IMR-90 (cell line): ENCODE measurements around the gene ARL5C. TPM values are rescaled to one million over a fixed set of nuclear protein-coding genes. Genes with fewer than 3 reads are reported as not detected.

Source experiments
- ATAC-seq: fragments of 200-7000 bp; cut with Tn5 transposase; 2 replicates; pipeline ENCODE4 v1.9.1; 2020; ENCODE audit warnings: low read depth, mild to moderate bottlenecking, moderate library complexity
- BruUV-seq: library from RNA; stranded (reverse); fragments of 400-500 nt; replicated peaks from 2 replicates; lab custom pipeline; 2021; lab: Mats Ljungman, UMichigan
- CTCF ChIA-PET: fragments of 300-600 bp; formaldehyde crosslinking; extraction: SDS; loops from one replicate; lab custom pipeline; 2021; ENCODE audit warnings: antibody characterized with exemption; lab: Yijun Ruan, JAX
- POLR2A ChIA-PET: fragments of 300-600 bp; sonication (Branson Sonifier 250); formaldehyde crosslinking; loops from one replicate; lab custom pipeline; 2022; ENCODE audit warnings: antibody characterized with exemption; ENCODE audit not compliant: unreplicated experiment; lab: Charles Lee
- DNase-seq: peaks from one replicate; pipeline ENCODE4 v3.0.0; 2013
- H2AFZ ChIP-seq: replicated peaks from 2 replicates; pipeline ENCODE3; 2013; ENCODE audit warnings: low read length, mild to moderate bottlenecking; ENCODE audit not compliant: poor library complexity
- H2AK5ac ChIP-seq: 2 replicates; pipeline ENCODE4 v1.6.1; 2013; ENCODE audit warnings: low read depth, low read length, inconsistent platforms
- H2AK9ac ChIP-seq: replicated peaks from 2 replicates; pipeline ENCODE3; 2013; ENCODE audit warnings: mild to moderate bottlenecking, low read depth, low read length, moderate library complexity; ENCODE audit not compliant: poor library complexity
- H2BK120ac ChIP-seq: 2 replicates; pipeline ENCODE4 v1.6.1; 2013; ENCODE audit warnings: low read depth, low read length, inconsistent platforms
- H2BK15ac ChIP-seq: 3 replicates; pipeline ENCODE4 v1.6.1; 2013; ENCODE audit warnings: low read depth, low read length, inconsistent platforms
- H2BK20ac ChIP-seq: 2 replicates; pipeline ENCODE4 v1.6.1; 2013; ENCODE audit warnings: low read depth, mild to moderate bottlenecking, inconsistent platforms, low read length, moderate library complexity
- H2BK5ac ChIP-seq: 2 replicates; pipeline ENCODE4 v1.6.1; 2013; ENCODE audit warnings: mild to moderate bottlenecking, low read depth, low read length, inconsistent platforms; ENCODE audit not compliant: poor library complexity, severe bottlenecking
- H3K14ac ChIP-seq: replicated peaks from 2 replicates; pipeline ENCODE4 v1.6.1; 2013; ENCODE audit warnings: low read depth, low read length, inconsistent platforms
- H3K18ac ChIP-seq: 2 replicates; pipeline ENCODE4 v1.6.1; 2013; ENCODE audit warnings: low read depth, low read length, control low read depth
- H3K23ac ChIP-seq: 2 replicates; pipeline ENCODE4 v1.6.1; 2013; ENCODE audit warnings: low read depth, low read length, inconsistent platforms
- H3K27ac ChIP-seq: 2 replicates; pipeline ENCODE4 v1.5.1; 2013; ENCODE audit warnings: mild to moderate bottlenecking, control low read depth, low read length; ENCODE audit not compliant: insufficient read depth
- H3K27me3 ChIP-seq: 2 replicates; pipeline ENCODE4 v1.6.1; 2013; ENCODE audit warnings: low read length; ENCODE audit not compliant: control insufficient read depth, insufficient read depth
- H3K36me3 ChIP-seq: 2 replicates; pipeline ENCODE4 v1.6.1; 2013; ENCODE audit warnings: low read length, mixed read lengths; ENCODE audit not compliant: control insufficient read depth, insufficient read depth
- H3K4ac ChIP-seq: 2 replicates; pipeline ENCODE4 v1.6.1; 2013; ENCODE audit warnings: low read depth, low read length, inconsistent platforms
- H3K4me1 ChIP-seq: 2 replicates; pipeline ENCODE4 v1.6.1; 2013; ENCODE audit warnings: low read length, mixed read lengths; ENCODE audit not compliant: control insufficient read depth, insufficient read depth
- H3K4me2 ChIP-seq: 2 replicates; pipeline ENCODE4 v1.6.1; 2013; ENCODE audit warnings: low read depth, mild to moderate bottlenecking, control low read depth, low read length, moderate library complexity
- H3K4me3 ChIP-seq: 2 replicates; pipeline ENCODE4 v1.5.1; 2013; ENCODE audit warnings: low read depth, mild to moderate bottlenecking, control low read depth, low read length, moderate library complexity; ENCODE audit not compliant: insufficient read depth
- H3K56ac ChIP-seq: 2 replicates; pipeline ENCODE4 v1.6.1; 2013; ENCODE audit warnings: low read length, inconsistent platforms; ENCODE audit not compliant: insufficient read depth; ENCODE audit errors: extremely low read depth
- H3K79me1 ChIP-seq, 2 experiments: 2 replicates each; pipeline ENCODE4 v1.6.1; 2013; ENCODE audit warnings: low read length in 2 of 2, inconsistent platforms in 1 of 2, low read depth in 1 of 2
- H3K9ac ChIP-seq: 2 replicates; pipeline ENCODE4 v1.6.1; 2013; ENCODE audit warnings: low read depth, low read length, control low read depth
- H3K9me1 ChIP-seq: 2 replicates; pipeline ENCODE4 v1.6.1; 2013; ENCODE audit warnings: low read length, inconsistent platforms; ENCODE audit not compliant: insufficient read depth
- H3K9me3 ChIP-seq: 2 replicates; pipeline ENCODE4 v1.6.1; 2013; ENCODE audit warnings: low read length; ENCODE audit not compliant: control insufficient read depth, insufficient read depth
- H4K20me1 ChIP-seq: 2 replicates; pipeline ENCODE4 v1.6.1; 2013; ENCODE audit warnings: low read length, inconsistent platforms; ENCODE audit not compliant: insufficient read depth
- H4K5ac ChIP-seq: 2 replicates; pipeline ENCODE4 v1.6.1; 2013; ENCODE audit warnings: mild to moderate bottlenecking, low read depth, low read length, control low read depth
- H4K8ac ChIP-seq, 2 experiments: 2 replicates each; pipeline ENCODE4 v1.6.1; 2013; ENCODE audit warnings: low read depth in 2 of 2, low read length in 2 of 2, control low read depth in 1 of 2, inconsistent platforms in 1 of 2
- H4K91ac ChIP-seq: 2 replicates; pipeline ENCODE4 v1.6.1; 2013; ENCODE audit warnings: low read depth, low read length, inconsistent platforms; ENCODE audit not compliant: insufficient read depth
- CEBPB ChIP-seq: IDR thresholded peaks from 2 replicates; pipeline ENCODE4 v1.6.1; 2012; ENCODE audit warnings: low read depth, low read length, improper control_type of control experiment
- MAFK ChIP-seq: IDR thresholded peaks from 2 replicates; pipeline ENCODE4 v1.6.1; 2012; ENCODE audit warnings: low read depth, low read length, improper control_type of control experiment
- MAZ ChIP-seq: IDR thresholded peaks from 2 replicates; pipeline ENCODE4 v1.6.1; 2012; ENCODE audit warnings: low read depth, mild to moderate bottlenecking, low read length, improper control_type of control experiment, moderate library complexity, borderline replicate concordance
- NFE2L2 ChIP-seq: fragments of 150-350 bp; IDR thresholded peaks from 2 replicates; pipeline ENCODE4 v1.6.1; 2016; ENCODE audit warnings: low read depth, mild to moderate bottlenecking, low read length
- RCOR1 ChIP-seq: IDR thresholded peaks from 2 replicates; pipeline ENCODE4 v1.6.1; 2012; ENCODE audit warnings: mild to moderate bottlenecking, low read length, improper control_type of control experiment; ENCODE audit not compliant: insufficient replicate concordance
- RFX5 ChIP-seq: IDR thresholded peaks from 2 replicates; pipeline ENCODE4 v1.8.0; 2012; ENCODE audit warnings: low read depth, mild to moderate bottlenecking, low read length, moderate library complexity
- WGBS, 2 experiments: methylation state at CpG; one replicate each; pipeline versions ENCODE4 v1.1.5 to v1.1.7; 2013; ENCODE audit warnings: missing lambda C conversion rate in 2 of 2; ENCODE audit not compliant: insufficient read length in 1 of 2; ENCODE audit errors: extremely low coverage in 2 of 2; 5-methylcytosine and 5-hydroxymethylcytosine counted together
- dilution Hi-C: fragments of 300-500 bp; cut with HindIII; formaldehyde crosslinking; loops from one replicate; pipeline ENCODE4 v1.14.3; 2018; ENCODE audit warnings: low sequenced_read_pairs; ENCODE audit not compliant: unreplicated experiment
- in situ Hi-C: fragments of 300-500 bp; cut with MboI; formaldehyde crosslinking; loops from 3 replicates; pipeline ENCODE4 v1.14.3; 2019; ENCODE audit warnings: low sequenced_read_pairs, inconsistent platforms, mixed read lengths
- intact Hi-C: fragments of 100-400 bp; cut with micrococcal nuclease; formaldehyde crosslinking; loops from 2 replicates; pipeline ENCODE4 v1.10.0; 2022
- polyA plus RNA-seq, 3 experiments: library from polyadenylated mRNA; depleted of rRNA; stranded (reverse); fragments of >200 nt; gene quantifications; 2 replicates each; pipeline ENCODE4 v1.2.3, GENCODE V29; 2012; ENCODE audit warnings: low replicate concordance in 1 of 3
- total RNA-seq: library from RNA; depleted of rRNA; stranded (reverse); fragments of >200 nt; gene quantifications from 2 replicates; pipeline ENCODE4 v1.2.3, GENCODE V29; 2012
- TF ChIP-seq, protein P1 (sequence below): conservative IDR thresholded peaks from 2 replicates; pipeline ENCODE4 v1.5.1; 2012; ENCODE audit warnings: mild to moderate bottlenecking, low read depth, low read length, improper control_type of control experiment

Gene ARL5C
- total and polyA plus RNA-seq, 2 of the 4 experiments (the other 2 are of a cell fraction) = not detected

DNA sequence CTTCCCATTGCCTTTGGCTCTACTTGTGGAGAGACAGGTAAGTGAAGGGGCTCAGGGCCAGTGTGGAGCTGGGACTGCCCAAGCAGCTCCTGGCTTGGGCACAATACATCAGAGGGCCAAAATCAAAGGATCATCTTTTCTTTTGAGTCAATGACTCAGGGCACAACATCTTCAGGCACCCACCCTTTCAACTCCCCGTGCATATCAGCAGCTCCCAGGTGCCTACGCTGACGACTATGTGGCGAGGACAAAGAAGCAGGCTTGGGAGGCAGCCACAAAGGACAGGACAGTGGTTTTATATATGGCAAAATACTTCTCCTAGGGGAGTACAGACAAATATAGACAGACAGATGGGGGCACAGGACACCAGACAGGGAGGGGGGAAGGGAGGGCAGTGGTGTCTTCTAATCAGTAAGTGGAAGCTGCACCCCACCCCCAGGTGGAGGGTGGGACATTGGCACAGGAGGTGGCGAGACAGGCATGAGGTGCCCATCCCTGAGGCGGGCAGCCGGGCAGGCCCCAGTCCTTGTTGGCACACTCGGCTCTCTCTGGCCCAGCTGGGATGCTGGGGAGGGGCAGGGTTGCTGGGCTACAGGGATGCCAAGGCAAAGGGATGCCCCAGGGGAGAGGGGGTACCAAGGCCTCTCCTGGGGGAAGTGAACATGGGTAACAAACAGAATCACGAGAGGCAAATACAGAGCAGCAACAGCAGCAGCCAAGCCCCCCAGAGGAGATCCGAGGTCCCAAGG lies 7.7 kb upstream of the ARL5C start:
- Histone ChIP-seq H3K14ac (no peak overlapping the region), H3K9me3 (no peaks in the 10 kb centered on the region), H2BK20ac (no peak overlapping the region), H4K5ac (no peak overlapping the region), H3K4me3 (no peak overlapping the region), H2BK120ac (no peak overlapping the region), H3K79me1 (0 out of 4 replicates have a peak, but pooled peaks cover 0 to 2% of the 10 kb centered on the region in 2 experiments), H3K27ac (no peak overlapping the region), H4K8ac (no peak overlapping the region), H2BK15ac (no peak overlapping the region), H2AK5ac (no peak overlapping the region), H3K36me3 (peaks cover 20% of the 10 kb centered on the region), H2BK5ac (no peak overlapping the region), H3K27me3 (no peaks in the 10 kb centered on the region; the same call in 1 of the 2 replicates), H3K56ac (no peak overlapping the region), H3K23ac (no peak overlapping the region), H3K9me1 (peaks cover 10% of the 10 kb centered on the region; the same call in 1 of the 2 replicates), H4K91ac (no peak overlapping the region), H4K20me1 (peaks cover 10% of the 10 kb centered on the region), H2AFZ (no peak overlapping the region), H2AK9ac (peak overlapping the region; percentile 23), H3K18ac (no peak overlapping the region), H3K4me2 (no peak overlapping the region), H3K4me1 (no peaks in the 10 kb centered on the region), H3K4ac (no peak overlapping the region), H3K9ac (no peak overlapping the region)
- POLR2A ChIA-PET = no interaction called here
- ATAC-seq (no peak), DNase-seq (no peak)
- TF ChIP-seq MAZ (no peak), RFX5 (no peak), CEBPB (no peak), RCOR1 (no peak), NFE2L2 (no peak), MAFK (no peak)
- TF ChIP-seq, protein P1, sequence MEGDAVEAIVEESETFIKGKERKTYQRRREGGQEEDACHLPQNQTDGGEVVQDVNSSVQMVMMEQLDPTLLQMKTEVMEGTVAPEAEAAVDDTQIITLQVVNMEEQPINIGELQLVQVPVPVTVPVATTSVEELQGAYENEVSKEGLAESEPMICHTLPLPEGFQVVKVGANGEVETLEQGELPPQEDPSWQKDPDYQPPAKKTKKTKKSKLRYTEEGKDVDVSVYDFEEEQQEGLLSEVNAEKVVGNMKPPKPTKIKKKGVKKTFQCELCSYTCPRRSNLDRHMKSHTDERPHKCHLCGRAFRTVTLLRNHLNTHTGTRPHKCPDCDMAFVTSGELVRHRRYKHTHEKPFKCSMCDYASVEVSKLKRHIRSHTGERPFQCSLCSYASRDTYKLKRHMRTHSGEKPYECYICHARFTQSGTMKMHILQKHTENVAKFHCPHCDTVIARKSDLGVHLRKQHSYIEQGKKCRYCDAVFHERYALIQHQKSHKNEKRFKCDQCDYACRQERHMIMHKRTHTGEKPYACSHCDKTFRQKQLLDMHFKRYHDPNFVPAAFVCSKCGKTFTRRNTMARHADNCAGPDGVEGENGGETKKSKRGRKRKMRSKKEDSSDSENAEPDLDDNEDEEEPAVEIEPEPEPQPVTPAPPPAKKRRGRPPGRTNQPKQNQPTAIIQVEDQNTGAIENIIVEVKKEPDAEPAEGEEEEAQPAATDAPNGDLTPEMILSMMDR = no peak
- WGBS, 2 experiments = 60% methylated on average over 1 of the region's 10 CpGs; no CpG with 5 or more reads in 1 of the 2 experiments
- BruUV-seq = no TSS peak
- dilution Hi-C loops = no loop called here
- intact Hi-C loops = no loop called here
- CTCF ChIA-PET = interaction anchor here (0.5 to 2.7 kb wide), 3 partner anchors 9 to 177 kb away, joined by 3 to 19 read pairs (median 3); no protein-coding TSS in a partner anchor
- in situ Hi-C loops = no loop called here
